Skin of body (tissue), 2 donors: Measurements from ENCODE around the gene NIM1K. TPM values are rescaled to one million over a fixed set of nuclear protein-coding genes. Genes with fewer than 3 reads are reported as not detected.
"Not testable (repeated sequence)": the region's sequence is repeated elsewhere in the genome, so short reads cannot be mapped to it uniquely, and the experiment has no call there.

Source experiments
- DNase-seq: peaks from one replicate; lab custom pipeline; 2025; lab: John Stamatoyannopoulos, UW
- total RNA-seq: library from RNA; depleted of rRNA; stranded (reverse); fragments of >200 nt; gene quantifications from one replicate; pipeline ENCODE4 v1.2.3, GENCODE V29; 2014

Gene NIM1K
- total RNA-seq, 1 donor from 2014 or later, result 0.10 TPM

DNA sequence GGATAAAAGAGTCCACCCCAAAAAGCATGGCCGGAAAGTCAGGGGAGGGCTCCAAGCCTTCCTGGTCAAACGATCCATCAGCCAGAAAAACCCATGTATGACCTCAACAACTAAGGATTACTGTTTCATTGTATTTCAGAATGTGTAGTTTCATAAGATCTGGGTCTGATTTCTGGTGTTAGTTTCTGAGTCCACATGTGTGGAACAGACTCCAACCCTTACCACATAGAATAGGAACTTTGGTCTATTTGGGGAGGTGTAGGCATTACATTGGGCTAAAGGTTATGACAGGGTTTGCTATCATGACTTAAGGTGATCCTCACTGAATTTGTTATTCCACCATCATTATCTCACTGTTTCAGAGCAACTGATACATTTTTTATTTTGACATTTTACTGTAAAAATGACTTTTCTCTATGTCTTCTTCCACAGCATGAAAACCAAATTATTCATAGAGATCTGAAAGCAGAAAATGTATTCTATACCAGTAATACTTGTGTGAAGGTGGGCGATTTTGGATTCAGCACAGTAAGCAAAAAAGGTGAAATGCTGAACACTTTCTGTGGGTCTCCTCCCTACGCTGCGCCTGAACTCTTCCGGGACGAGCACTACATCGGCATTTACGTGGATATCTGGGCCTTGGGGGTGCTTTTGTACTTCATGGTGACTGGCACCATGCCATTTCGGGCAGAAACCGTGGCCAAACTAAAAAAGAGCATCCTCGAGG lies 87.7 kb downstream of the NIM1K start:
- DNase-seq, result no peak

DNA sequence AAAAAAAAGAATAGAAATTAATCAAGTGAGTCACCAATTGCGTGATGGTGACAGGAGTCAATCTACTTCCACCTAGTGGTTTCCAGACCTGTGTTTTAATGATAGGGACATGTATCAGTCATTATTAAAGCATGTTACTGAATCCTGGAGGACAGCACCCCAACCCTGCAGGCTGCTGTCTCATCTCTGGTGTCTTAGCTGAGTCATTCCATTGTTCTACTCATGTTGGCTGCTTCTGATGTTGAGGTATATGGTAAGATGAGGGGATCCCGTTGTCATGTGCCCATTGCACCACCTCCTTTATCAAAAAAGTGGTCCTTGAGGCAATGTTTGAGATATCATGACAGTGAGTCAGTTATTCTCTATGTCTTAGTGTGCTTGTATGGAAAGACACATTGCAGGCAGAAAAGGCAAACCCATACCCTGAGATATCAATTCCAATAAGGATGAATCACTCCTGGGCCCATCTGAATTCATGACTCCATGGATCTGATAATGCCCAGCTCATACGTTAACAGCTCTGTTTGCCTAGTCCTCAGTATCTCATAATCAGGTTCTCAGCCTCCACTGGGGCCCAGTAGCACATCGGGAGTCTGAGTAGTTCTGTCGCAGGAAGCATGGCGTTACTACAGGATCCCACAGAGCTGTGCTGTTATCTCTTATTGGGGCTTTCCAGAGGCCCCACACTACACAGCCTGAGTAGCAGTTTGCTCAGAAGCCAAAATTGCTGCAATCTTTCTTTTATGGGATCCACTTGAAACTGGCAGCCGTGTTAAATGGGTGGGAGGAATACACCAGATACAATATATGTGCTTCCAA lies 90.0 kb downstream of the NIM1K start:
- no peak for DNase-seq

- no peak for DNase-seq
These were observed 94.6 kb downstream of the NIM1K start for GRCh38 chr5:43286623-43287022.

DNA sequence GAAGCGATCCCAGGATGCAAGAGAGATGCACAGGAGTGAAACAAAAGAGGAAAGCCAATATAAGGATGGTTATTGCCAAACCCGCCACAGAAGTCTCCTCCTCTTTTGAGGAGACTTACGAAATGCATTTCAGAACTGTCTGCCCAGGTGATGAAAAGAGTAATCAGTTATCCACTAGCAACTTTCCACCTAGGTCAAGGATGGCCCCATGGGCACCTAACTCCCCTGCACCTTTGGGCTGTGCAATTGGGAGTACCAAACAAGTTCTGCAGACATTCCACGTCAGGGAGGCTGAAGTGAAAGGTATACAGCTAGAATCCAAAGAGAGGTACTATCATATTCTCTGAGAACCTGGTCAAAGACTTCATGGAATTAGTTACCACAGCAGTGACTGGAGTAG lies 95.5 kb downstream of the NIM1K start:
- no peak for DNase-seq

GRCh38 chr5:43288269-43288831 lies 96.3 kb downstream of the NIM1K start:
- DNase-seq, result no peak

- DNase-seq, result no peak
These were observed 98.7 kb downstream of the NIM1K start for GRCh38 chr5:43290726-43291125.

GRCh38 chr5:43294226-43294625 lies 102.2 kb downstream of the NIM1K start:
- no peak for DNase-seq

DNA sequence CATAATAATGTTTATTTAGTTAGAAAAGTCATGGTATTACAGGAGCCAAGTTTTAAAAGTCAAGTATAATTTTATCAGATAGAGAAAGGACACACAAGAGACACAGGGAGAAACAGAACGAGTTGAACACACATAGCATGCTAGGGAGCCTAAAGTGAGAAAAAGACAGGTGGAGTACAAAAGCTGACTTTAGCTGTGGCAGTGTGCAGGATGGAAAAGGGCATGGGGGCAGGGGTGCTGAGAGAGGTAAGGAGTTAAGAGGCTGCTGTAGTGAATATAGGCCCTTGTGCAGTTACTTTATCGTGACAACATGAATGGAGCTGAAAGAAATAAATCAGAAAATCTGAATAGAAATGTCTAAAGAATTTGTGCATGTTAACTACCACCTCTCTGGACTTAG lies 103.2 kb downstream of the NIM1K start:
- DNase-seq, result no peak

DNA sequence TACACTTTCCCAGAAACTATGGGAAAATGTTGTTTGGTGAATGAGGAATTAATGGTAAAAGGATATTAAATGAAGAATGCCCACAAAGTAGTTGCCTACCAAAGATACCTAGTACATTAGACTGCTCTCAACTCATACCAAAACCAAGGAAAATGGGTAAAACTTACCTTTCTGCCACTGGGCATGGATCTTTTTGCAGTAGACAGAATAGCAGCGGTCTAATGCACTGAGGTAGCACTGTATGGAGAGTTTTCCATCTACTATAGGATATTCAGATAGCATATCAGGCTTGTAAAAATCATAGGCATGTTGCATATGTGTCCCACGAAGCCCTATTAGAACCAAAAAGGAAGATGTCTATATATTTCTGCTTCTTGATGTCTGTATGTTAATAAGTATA lies 104.8 kb downstream of the NIM1K start:
- no peak for DNase-seq

DNA sequence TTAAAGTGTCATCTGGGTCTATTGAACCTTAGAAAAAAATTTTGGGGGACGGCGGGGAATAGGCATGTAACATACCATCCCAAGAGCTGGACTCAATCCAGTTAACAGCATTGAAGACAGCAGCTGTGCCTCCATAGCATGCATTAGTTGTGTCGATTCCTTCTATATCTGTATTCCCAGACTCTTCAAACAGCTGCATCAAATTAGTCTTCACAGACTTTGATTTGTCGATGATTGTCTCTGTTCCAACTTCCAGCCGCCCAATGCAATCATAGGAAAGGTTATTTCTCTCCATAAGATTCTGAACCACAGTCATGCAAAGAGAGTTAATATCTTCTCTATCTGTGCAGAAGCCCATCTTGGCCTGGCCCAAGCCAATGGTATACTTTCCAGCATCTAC lies 106.4 kb downstream of the NIM1K start:
- no peak for DNase-seq

DNA sequence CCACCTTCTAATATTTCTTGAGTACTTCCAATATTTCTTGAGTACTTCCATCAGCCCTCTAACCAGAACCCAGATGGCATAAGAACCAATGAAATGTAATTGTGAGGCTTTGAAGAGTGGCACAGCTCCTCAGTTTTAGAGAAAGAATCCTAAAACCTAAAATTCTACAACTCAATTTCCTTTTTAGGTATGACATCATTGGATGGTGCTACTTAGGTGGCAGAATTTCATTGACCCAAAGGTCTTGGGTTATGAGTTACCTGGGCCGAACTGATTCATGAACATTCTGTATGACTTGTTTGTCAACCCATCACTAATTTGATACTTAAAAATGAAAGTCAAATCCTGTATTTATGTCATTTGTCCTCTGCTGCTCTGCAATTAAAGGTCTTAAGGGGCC lies 108.1 kb downstream of the NIM1K start:
- no peak for DNase-seq

DNA sequence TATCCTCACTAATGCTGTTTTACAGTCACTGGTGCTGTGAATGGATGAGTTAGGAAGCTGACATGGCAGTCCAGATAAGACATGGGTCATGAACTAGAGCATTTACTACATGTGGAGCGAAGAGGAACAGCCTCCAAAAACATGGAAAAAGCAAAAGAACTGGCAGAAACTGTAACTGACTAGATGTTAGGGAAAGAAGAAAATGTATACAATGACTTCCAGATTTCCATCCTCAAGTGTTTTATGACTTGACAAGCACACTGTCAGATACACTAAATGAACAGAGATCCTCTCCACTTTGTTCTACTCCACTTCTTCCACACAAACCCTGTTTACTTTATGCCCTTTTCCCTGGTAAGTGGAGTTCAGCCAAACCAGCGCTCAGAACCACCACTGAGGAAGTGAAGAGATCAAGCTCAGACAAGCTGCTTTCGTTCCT lies 109.6 kb downstream of the NIM1K start:
- DNase-seq, result peak; percentile 78

GRCh38 chr5:43302481-43302880 lies 110.5 kb downstream of the NIM1K start:
- no peak for DNase-seq

GRCh38 chr5:43303242-43303641 lies 111.2 kb downstream of the NIM1K start:
- DNase-seq, result peak; percentile 9

DNA sequence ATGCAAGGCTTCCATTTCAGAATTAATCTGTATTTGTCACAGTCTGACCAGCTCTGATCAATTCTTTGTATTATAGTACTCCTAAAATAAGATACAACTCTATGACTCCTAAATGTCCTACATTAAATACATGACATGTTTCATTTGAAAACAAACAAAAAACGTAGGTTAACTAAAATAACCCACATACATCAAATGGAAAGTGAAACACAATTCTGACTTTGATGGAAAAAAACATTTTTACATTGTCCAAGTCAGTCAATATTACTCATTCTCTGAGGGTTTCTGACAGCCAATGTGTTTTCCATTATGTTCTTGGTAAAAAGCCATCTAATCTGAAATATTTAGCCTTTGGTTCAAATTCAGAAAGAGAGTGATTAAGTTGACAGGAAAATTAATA lies 112.5 kb downstream of the NIM1K start:
- DNase-seq, result peak; percentile 24

GRCh38 chr5:43305948-43306565 lies 114.0 kb downstream of the NIM1K start:
- DNase-seq, result peak; percentile 61

- not testable (repeated sequence) for DNase-seq
These were observed 114.9 kb downstream of the NIM1K start for GRCh38 chr5:43306954-43307353.

DNA sequence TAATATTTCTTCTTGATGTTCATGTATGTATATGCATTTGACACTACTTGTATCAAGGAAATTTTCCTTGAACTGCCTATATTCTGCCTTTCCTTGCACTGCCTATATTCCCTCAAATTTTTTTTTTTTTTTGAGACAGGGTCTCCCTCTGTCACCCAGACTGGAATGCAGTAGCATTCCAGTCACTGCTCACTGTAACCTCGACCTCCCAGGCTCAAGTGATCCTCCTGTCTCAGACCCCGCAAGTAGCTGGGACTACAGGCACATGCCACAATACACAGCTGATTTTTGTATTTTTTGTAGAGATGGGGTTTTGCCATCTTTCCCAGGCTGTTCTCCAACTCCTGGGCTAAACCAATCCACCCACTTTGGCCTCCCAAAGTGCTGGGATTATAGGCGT lies 117.1 kb downstream of the NIM1K start:
- no peak for DNase-seq

GRCh38 chr5:43309637-43310036 lies 117.6 kb downstream of the NIM1K start:
- no peak for DNase-seq

GRCh38 chr5:43312076-43312661 lies 120.1 kb downstream of the NIM1K start:
- no peak for DNase-seq

GRCh38 chr5:43312699-43313034 lies 120.6 kb downstream of the NIM1K start:
- no peak for DNase-seq
